ENCODE measurements around the gene MYCBPAP.

- no peak for TF ChIP-seq EZH2 (IDR thresholded peaks at IDR 0.05; ENCODE audit: insufficient read depth, poor library complexity, severe bottlenecking)
- TF ChIP-seq EZH2phosphoT487 (IDR thresholded peaks at IDR 0.05; ENCODE audit: insufficient read depth, low read depth): no peak
Observed at GRCh38 chr17:50536683-50537646, 28.7 kb downstream of the MYCBPAP start.
